ENCODE measurements around the gene CD52. TPM values are rescaled to one million over a fixed set of nuclear protein-coding genes. Genes with fewer than 3 reads are reported as not detected.
"Not testable (repeated sequence)": the region's sequence is repeated elsewhere in the genome, so short reads cannot be mapped to it uniquely, and the experiment has no call there.

CD52 gene
- total RNA-seq, 1 donor from 2014 or later: 4.6 TPM

GRCh38 chr1:26296340-26297056 is 21.3 kb upstream of the CD52 start:
- no peak for DNase-seq (ENCODE audit: low spot score)
- intact Hi-C loops (cut with DNase I): no loop called here

DNA sequence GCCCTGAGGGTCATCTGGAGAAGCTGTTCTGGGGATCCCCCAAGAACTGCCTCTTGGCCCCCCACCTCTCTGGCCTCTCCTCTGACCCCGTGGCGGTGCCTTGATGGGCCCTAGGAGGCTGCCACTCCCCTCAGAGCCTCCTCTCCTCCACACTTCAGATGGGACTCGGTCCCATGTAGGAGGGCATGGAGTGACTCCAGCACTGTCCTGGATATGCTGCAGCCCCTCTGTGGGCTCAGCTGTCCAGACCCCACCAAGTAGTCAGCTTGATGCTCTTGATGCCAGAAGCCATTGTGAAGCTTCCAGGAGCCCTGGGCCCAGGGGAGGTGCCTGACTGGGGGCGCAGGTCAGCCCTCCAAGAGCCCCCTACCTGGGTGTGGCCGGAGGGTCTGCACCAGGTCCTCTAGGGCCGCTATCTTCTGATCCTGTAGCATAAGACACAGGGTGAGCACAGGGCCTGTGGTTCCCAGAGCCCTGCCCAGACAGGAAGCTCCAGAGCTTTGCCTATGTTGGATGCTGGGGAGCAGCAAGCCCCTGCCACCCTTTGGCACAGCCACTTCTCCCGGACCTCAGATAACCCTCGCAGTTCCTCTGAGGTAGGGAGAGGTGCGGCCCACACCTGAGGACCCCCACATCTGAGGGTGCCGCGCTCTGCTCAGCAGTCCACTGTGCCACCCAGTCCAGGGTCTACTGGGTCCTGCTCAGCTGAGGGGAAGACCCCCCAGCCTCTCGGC is 20.5 kb upstream of the CD52 start:
- intact Hi-C loops (cut with DNase I): no loop called here
- DNase-seq (ENCODE audit: low spot score): no peak

DNA sequence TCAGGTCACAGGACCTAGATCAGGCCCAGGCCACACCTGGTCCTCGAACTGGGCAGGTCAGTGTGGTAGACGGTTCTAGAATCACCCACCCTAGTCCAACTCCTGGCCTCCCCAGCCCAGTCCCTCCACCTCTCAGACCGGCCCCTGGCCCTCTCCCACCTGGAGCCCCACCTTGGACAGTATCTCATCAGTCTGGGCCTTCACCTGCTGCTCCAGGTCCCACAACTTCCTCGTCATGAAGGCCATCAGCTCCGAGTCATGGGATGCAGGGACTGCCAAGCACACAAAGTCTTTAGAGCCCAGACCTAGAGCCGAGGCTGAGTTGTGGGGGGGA is 20.0 kb upstream of the CD52 start:
- intact Hi-C loops (cut with DNase I): no loop called here
- no peak for DNase-seq (ENCODE audit: low spot score)

- intact Hi-C loops (cut with DNase I): no loop called here
- DNase-seq (ENCODE audit: low spot score): no peak
These were observed 17.0 kb upstream of the CD52 start for GRCh38 chr1:26300578-26301275.

DNA sequence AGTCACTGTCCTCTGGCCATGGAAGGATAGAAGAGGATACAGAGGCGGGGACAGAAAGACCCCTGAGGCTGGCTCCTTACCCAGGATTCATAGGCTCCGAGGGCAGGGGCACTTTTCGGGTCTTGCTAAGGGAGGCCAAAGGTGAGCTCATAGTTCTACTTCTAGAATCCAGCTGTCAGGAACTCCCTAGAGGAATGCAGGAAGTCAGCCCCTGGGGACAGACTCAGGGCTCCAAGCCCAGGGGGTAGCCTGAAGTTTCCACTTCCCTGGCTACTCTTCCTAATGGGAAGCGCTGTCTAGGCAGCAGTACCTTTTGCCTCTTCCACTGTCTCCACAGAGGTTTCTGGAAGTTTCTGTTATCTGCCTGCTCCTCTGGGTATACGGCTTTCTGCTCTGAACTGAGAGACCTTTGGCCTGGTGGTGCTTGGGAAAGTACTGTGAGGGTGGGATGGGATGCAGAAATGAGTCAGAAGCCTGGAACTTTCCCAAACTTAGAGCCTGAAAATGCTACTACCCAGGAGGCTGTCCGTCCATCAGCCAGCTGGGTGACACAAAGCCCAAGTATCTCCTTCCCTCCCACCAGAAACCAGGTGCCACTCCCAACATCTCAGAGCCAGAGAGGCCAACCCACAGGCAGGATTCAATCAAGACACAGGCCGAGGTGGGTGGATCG is 14.9 kb upstream of the CD52 start:
- intact Hi-C loops (cut with DNase I): no loop called here
- no peak for DNase-seq (ENCODE audit: low spot score)

DNA sequence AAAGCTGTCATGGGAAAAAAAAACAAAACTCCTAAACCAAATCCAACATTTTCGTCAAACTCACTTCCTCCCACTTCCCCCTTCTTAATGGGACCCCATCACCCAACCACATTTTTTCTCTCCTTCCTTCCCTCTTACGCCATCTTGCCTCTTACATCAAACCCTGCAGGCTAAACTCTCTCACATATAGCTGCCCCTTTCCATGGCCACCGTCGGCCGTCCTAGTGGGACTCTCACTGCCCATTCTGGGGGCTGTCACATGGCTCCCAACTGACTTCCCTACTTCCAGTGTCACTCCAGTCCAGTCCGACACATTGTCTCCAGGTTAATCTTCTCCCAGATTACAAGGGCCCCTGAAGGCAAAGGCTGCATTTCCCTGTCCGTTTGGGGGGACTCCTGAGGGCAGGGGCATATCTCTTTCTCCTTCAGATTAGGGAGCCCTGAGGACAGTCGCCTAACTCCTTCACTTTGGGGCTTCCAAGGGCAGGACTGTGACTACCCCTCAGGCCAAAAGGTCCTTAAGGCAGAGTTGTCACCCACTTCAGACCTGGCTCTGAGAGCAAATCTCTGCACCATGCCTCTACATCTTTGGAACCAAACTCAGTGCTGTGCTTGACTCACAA is 12.0 kb upstream of the CD52 start:
- intact Hi-C loops (cut with DNase I): no loop called here
- DNase-seq (ENCODE audit: low spot score): no peak

- peak; percentile 97 for DNase-seq (ENCODE audit: low spot score)
- intact Hi-C loops (cut with DNase I): no loop called here
These were observed 11.2 kb upstream of the CD52 start, which contains the start of gene UBXN11 for GRCh38 chr1:26306290-26307229. Gene UBXN11, minus strand, starts transcription at chr1:26306636. Its CDS starts 3,753 bp downstream, at chr1:26302883.

DNA sequence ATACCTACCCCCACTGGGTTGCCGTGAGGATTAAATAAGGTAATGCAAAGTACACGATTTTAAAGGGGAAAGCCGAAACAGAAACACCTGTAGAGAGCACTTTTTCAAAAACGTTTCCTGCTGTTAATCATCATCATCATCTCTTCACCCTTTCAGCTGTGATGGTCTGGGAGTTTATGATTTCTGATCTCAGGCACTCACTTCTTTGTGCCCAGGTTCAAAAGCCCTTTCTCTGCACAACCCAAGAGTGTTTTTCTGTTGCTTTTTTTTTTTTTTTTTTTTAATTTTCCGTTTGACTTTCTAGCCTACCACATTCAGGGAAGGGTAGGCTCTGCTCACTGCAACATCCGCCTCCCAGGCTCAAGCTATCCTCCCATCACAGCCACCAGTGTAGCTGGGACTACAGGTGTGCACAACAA is 10.4 kb upstream of the CD52 start:
- intact Hi-C loops (cut with DNase I): no loop called here
- DNase-seq (ENCODE audit: low spot score): no peak

DNA sequence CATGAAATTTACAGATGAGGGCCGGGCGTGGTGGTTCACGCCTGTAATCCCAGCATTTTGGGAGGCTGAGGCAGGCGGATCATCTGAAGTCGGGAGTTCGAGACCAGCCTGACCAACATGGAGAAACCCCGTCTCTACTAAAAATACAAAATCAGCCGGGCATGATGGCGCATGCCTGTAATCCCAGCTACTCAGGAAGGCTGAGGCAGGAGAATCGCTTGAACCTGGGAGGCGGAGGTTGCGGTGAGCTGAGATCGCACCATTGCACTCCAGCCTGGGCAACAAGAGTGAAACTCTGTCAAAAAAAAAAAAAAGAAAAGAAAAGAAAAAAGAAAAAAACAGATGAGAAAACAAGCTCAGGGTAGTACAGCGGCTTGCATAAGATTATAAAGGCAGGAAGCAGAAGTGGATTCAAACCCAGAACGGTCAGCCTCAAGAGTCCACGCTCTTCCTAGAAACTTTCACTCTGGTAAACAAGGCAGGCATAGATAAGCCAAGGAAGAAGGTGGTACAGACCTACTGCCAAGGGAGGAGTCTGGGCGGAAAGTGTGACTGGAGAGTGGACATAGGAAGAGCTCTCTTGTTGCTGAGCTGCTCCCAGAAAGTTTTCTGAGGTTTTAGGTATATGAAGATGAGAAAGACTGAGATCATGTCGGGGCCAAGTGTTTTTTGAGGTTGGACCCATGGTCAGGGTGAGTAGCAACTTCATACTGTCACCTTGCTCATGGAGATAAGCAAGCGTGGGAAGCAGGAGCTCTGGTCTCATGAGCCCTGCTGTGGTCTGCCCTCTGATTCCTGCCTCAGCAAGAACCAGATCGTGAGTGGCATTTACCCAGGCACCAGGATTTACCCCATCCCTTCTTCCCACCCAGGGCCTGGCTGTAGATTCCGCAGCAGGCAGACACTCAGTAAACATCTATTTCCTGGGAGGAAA is 9.5 kb upstream of the CD52 start:
- intact Hi-C loops (cut with DNase I); DNase-seq (ENCODE audit: low spot score): not testable (repeated sequence)

GRCh38 chr1:26314501-26314900 is 3.3 kb upstream of the CD52 start:
- intact Hi-C loops (cut with DNase I): no loop called here
- no peak for DNase-seq (ENCODE audit: low spot score)

- DNase-seq (ENCODE audit: low spot score): no peak
- intact Hi-C loops (cut with DNase I): no loop called here
These were observed 1.6 kb upstream of the CD52 start for GRCh38 chr1:26315874-26316850.

GRCh38 chr1:26317146-26317545 is 612 bp upstream of the CD52 start:
- intact Hi-C loops (cut with DNase I): no loop called here
- DNase-seq (ENCODE audit: low spot score): no peak

- intact Hi-C loops (cut with DNase I): no loop called here
- DNase-seq (ENCODE audit: low spot score): no peak
These were observed 743 bp downstream of the CD52 start for GRCh38 chr1:26318338-26319064.

- no peak for DNase-seq (ENCODE audit: low spot score)
- intact Hi-C loops (cut with DNase I): loop anchor here (1.0 to 10.0 kb wide), 5 partner anchors 34 to 286 kb away; partner anchors contain the start of genes C1orf232 and ZNF593
These were observed 3.1 kb downstream of the CD52 start for GRCh38 chr1:26320896-26321295.

DNA sequence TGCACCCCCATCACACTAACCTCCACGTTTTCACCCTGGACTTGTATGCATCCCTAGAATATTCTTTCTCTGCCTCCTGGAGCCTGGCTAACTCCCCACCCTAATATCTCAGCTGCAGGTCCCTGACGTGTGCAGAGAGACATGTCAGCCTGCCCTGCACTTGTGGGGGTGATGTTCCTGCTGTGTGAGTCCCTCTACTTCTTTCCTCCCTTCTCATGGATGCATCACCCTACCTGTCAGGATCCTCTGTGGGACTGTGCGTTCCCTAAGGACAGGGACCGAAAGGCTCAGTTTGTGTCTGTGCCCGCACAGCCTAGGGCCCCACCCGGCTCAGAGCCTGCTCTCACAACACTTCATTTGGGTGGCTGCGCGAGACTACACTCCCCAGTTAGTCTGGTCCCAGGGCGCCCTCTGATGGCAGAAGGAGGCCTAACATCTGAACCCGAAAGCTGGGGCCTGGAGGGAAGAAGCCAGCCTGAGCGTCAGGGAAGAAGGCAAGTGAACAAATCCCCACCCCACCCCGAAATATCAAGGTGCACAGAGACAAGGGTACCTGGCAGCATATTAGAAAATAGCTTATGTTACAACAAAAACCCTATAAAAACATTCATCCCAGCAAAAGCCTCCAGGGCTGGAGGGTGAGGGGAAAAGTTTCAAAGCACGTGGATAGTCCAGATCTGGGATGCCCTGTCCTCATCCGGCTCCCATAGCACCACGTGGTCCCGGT is 3.7 kb downstream of the CD52 start:
- intact Hi-C loops (cut with DNase I): loop anchor here (1.0 to 10.0 kb wide), 5 partner anchors 34 to 287 kb away; partner anchors contain the start of genes C1orf232 and ZNF593
- DNase-seq (ENCODE audit: low spot score): peak; percentile 96

Data from cardiac septum (tissue), 1 donor.